SK-N-DZ (cell line): ENCODE measurements around the gene CRISPLD2.
"Not testable (repeated sequence)": the region's sequence is repeated elsewhere in the genome, so short reads cannot be mapped to it uniquely, and the experiment has no call there.

ENCODE experiments used
- DNase-seq: peaks from one replicate; pipeline ENCODE4 v3.0.0-alpha.2; 2015; ENCODE audit warnings: low spot score

The CRISPLD2 gene

DNA sequence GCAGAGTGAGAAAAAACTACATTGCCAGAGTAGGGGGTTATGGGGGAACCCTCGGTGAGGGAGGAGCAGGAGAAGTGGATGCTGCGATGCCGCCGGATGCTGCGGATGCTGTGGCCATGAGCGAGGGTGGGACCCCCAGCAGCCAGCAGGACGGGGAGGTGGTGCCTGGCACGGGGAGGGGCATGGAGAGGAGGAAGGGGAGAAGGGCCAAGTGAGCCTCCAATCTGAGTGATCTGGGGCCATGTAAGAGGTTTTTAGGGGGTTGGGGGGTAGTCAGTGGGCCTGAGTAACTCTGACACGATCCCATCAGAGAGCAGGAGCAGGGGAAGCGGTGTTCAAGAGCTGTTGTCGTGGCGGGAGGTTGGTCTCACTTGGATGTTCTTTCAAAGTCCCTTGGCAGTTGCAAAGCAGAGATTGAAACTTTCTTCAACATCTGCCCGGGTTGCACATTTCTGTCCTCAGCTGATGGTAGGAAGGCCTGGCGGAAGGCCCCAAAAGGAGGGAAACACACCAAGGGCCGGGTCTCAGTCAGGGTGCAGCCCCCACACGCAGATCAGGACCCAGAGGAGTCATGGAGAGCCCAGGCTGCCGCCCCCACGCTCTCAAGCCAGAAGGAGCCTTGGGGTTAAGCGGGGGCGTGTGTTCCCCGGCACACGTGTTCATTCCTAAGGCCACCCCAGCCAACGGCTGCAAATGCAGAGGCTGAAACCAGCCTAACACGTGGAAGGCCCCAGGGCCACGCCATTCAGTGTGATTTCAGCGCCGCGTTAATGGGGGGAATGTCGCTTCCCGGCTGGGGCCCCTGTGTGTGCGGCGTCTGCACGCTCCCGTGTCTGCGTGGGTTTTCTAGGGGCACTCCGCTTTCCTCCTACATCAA is 109.9 kb downstream of the CRISPLD2 start:
- DNase-seq: no peak

DNA sequence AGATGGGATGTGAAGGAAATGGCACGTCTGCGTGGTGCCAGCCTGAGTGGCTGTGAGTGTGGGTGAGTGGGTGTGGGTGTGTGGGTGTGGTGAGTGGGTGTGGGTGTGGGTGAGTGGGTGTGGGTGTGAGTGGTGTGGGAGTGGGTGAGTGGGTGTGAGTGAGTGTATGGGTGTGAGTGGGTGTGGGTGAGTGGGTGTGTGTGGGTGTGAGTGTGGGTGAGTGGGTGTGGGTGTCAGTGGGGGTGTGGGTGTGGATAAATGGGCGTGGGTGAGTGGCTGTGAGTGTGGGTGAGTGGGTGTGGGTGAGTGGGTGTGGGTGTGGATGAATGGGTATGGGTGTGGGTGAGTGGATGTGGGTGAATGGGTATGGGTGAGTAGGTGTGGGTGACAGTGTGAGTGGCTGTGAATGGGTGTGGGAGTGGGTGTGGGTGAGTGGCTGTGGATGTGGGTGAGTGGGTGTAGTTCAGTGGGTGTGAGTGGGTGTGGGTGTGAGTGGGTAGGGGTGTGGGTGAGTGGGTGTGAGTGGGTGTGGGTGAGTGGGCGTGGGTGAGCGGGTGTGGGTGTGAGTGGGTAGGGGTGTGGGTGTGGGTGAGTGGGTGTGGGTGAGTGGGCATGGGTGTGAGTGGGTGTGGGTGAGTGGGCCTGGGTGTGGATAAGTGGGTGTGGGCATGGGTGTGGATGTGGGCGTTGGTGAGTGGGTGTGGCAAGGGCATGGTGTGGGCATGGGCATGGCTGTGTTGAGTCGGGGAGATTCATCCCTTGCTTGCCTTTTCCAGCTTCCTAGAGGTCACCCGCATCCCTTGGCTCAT is 110.7 kb downstream of the CRISPLD2 start:
- DNase-seq: no peak

DNA sequence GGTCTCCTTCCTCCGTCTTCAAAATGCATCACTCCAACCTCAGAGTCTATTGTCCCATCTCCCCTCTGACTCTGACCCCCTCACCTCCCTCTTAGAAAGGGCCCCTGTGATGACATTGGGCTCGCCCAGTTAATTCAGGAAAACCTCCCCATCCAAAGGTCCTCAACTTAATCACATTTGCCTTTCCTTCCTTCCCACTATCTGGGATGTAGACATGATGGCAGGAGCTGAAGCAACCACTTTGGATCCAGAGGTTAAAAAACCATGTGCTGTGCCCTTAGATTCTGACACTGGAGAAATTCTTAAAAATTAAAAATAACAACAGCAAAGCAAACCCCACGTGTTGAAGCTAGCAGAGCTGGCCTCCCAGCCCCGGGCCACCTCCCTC is 111.3 kb downstream of the CRISPLD2 start:
- DNase-seq: no peak

DNA sequence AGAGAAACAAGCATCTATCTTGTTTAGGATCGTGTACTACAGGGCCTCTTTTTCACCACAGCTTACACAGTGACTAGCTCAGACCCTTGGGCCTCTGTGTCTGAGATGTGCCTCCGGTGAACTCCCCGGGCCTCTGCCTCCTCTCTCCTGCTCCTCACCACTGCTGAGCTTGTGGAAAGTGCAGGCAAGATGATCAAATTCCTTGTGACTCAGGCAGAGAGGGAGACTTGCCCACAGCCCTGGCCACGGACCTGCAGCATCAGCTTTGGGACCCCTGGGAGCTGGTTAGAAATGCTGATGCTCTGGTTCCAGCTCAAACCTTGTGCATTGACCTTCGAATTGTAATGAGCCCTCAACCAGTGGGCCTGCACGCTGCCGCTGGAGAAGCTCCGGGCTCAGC is 111.7 kb downstream of the CRISPLD2 start:
- no peak for DNase-seq

DNA sequence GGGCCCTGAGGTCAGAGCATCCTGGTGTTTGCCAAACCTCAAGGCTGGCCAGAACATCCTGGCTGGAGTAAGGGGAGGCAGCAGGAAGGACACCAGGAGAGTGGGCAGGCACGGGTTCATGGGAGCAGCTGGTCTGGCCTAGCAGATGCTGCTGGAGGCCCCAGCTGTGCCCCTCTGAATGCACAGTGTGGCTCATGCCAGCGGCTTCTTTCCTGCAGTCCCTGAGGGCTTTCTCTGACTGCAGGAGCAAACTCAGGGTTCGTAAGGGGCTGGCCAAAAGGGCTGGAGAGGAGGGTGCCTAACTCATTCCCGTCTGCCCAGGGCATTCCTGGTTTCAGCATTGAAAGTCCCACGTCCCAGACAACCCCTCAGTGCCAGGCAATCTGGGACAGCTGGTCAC is 112.9 kb downstream of the CRISPLD2 start:
- no peak for DNase-seq

DNA sequence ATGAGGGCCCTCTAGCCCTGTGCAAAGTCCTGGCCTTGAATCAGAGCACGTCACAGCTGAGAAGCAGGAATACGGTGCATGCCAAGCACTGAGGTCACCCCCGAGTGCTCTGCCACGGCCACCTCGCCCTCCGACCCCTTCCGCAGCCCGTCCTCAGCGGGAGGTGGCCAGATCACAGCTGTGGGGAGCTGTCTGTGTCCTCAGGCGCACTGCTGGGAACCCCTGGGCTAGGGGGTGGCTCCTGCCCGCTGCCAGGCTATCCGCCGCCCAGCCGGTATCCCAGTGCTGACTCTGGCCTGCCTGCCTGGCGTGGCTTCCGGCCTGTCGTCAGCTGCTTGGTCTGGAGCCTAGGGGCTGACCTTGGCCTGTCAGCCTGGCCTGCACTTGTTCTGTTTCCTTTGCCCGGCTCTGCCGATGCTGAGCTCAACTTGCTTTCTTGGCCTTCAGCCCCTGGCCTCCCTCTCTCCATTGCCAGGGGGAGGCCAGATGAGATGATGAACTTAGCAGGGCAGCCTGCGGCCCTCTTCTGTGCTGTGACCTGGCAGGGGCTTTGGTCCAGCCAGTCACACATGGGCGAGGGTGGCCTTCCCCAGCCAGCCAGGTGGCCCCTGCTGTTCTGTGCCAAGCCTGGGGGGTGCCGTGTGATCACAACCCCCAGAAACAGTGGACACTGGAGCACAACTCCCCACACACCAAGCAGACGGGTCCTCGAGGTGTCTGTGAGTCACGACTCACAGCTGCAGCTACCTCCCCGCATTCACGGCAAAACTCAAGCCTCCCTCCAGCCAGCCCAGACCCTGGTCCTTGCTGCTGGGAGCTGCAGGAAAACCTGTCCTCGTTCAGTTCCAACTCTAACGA is 114.2 kb downstream of the CRISPLD2 start:
- no peak for DNase-seq

DNA sequence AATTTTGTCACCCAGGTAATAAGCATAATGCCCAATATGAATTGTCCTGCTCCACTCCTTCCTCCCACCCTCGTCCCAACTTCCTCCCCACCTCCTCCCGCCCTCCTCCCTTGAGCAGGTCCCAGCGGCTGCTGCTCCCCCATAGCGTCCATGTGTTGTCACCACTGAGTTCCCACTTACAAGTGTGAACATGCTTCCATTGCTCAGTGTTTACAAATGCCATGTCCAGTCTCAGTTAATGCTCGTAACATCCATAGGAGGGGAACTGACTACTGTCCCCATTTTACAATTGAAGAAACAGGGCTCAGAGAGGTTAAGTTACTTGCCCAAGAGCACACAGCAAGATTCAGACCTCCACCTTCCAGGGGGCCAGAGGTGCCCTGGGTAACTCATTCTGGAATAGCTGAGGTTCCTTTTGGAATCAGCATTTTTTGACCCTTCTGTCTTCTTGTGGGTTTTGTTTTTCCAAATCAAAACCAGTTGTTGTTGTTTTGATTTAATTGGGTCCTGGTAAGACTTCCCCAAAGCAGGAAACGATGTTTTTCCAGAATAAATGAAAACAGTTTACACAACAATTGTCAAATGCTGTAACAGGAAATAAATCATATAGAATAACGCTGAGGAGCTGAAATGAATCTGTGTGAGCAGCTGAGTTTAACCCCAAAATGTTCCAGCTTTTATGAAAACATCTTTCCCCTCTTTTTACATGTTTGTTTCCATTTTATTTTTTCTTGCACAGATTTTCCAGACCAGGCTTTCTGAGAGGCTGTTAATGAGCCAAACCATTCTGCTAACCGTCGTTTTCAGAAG is 117.6 kb downstream of the CRISPLD2 start:
- no peak for DNase-seq

DNA sequence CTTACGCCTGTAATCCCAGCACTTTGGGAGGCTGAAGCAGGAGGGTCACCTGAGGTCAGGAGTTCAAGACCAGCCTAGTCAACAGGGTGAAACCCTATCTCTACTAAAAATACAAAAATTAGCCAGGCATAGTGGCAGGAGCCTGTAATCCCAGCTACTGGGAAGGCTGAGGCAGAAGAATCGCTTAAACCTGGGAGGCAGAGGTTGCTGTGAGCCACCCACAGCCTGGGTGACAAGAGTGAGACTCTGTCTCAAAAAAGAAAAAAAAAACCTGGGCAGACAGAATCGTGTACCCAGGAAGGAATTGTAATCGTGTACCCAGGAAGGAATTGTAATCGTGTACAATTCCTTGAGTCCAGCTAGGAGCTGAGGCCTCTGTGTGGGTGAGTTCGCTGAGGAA is 118.8 kb downstream of the CRISPLD2 start:
- DNase-seq: not testable (repeated sequence)

DNA sequence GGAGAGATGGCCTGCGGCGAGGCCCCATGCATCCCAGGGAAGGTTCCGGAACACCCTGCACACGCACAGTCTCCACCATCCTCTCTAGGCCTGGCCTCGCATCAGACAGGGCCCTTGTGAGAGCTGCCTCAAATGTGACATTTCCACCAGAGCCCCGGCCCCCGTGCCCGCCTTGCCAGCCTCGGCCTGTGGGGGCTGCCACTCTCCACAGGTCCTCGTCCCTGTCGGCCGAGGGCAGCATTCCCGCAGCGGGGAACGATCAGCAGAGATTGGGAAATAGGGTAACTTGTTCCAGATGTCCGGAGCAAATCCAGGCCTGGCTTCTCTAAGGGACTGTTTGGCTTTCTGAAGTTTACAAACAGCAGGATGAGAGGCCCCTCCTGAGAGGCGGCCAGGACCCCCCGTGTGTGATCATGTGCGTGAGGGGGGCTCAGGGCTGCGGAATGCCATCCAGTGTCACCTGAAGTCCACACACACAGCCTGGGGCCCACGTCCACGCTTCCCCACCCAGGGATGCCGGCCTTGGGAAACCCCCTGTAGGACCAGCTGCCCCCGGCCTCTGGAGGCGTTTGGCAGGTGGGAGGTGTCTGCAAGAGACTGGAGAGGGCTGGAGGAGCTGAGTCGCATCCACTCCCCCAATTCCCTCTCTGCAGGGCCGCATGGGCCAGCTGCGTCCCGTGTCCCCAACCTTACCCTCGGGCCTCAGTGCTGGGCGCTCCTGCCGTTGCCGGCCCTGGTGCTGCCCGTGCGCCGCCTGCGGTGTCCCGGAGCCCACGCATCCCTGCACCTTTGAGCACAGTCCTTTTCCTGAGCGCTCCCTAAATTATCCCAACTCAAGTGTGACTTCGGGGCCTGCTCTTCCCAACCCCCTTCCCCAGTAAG is 121.1 kb downstream of the CRISPLD2 start:
- no peak for DNase-seq

DNA sequence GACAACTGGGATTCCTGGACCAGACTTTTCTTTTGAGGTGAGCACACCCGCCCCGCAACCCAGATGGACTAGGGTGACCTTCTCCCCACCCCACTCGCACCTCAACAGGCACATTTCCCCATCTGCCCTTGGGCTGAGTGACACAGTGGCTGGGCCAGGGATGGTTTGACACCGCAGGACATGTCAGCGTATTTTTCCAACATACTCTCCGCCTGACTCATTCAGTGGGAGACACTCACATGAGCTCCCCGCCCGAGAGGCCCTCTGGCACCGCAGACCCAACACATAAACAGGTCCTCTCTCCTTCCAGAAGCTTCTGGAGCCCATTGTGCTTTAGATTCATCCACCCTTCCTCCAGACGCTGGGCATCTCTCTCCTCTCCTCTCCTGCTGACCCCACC is 122.1 kb downstream of the CRISPLD2 start:
- DNase-seq: no peak

DNA sequence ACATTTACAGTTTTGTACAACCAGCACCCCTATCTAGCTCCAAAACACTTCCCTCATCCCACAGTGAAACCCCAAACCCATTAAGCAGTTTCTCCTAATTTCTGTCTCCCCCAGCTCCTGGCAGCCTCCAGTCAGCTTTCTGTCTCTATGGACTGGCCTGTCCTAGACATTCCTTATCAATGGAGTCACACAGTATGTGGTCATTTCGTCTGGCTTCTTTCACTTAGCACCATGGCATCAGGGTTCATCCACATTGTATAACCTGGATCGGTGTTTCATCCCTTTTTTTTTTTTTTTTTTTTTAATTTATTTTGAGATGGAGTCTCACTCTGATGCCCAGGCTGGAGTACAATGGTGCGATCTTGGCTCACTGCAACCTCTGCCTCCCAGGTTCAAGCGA is 123.0 kb downstream of the CRISPLD2 start:
- DNase-seq: no peak

DNA sequence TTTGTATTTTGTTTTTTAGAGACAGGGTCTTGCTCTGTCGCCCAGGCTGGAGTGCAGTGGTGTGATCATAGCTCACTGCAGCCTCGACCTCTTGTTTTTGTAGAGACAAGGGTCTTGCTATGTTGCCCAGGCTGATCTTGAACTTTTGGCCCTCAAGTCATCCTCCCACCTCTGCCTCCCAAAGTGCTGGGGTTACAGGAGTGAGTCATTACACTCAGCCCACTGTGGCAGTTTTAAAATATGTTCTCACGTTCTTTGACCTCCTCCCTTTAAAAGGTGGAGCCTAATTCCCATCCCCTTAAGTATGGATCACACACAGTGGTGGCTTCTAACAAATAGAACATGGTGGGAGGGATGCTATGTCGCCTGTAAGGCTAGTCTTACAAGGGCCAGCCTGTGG is 123.8 kb downstream of the CRISPLD2 start:
- DNase-seq: no peak

DNA sequence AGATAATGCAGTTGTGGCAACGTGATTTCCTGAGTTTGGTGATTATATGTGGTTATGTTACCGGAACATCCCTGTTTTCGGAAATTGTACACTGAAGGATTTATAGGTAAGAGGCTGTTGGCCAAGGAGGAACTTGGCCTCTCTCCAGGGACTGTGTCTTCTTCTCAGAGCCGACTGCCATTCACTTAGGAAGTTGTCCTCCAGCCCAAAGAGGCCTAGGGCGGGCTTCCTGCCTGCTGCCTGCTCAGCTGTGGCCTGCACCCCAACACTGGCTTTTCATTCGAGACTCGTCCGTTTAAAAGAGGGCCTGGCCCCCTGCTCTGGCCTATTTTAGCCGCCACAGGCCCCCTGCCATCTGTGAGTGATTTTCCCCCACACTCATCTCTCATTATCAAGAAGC is 127.2 kb downstream of the CRISPLD2 start:
- no peak for DNase-seq

DNA sequence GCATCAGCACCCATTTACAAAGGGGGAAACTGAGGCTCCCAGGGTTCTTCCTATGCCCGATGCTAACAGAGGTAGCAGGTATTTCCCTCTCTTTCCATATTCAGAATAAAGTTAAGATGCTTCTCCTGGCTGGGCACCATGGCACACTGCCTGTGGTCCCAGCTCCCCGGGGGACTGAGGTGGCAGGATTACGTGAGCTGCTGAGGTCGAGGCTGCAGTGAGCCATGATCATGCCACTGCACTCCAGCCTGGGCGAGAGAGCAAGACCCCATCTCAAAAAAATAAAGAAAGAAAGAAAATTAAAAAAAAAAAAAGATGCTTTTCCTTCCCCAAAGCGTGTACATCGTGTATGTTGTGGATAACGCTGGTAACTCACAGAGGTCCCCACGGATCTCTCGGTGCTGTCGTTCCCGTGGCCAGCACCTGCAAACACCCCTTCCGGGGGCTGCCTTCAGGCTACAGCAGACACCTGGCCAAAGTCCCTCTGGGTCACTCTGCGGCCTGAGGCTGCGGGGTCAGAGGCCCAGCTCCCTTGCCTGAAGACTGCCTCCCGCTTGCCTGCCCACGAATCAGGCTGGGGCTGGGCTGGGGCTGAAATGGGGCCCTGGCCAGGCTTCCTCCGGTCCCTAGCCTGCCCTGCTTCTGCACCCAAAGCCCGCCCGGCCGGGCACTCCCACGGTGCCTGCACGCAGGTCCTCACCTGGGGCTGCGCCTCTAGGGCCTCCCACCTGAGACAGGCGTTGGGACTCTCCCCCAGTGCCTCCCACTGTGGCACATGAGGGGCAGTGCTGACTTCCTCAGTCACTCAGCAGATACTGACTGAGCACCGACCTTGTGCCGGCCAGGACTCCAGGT is 128.4 kb downstream of the CRISPLD2 start:
- no peak for DNase-seq

DNA sequence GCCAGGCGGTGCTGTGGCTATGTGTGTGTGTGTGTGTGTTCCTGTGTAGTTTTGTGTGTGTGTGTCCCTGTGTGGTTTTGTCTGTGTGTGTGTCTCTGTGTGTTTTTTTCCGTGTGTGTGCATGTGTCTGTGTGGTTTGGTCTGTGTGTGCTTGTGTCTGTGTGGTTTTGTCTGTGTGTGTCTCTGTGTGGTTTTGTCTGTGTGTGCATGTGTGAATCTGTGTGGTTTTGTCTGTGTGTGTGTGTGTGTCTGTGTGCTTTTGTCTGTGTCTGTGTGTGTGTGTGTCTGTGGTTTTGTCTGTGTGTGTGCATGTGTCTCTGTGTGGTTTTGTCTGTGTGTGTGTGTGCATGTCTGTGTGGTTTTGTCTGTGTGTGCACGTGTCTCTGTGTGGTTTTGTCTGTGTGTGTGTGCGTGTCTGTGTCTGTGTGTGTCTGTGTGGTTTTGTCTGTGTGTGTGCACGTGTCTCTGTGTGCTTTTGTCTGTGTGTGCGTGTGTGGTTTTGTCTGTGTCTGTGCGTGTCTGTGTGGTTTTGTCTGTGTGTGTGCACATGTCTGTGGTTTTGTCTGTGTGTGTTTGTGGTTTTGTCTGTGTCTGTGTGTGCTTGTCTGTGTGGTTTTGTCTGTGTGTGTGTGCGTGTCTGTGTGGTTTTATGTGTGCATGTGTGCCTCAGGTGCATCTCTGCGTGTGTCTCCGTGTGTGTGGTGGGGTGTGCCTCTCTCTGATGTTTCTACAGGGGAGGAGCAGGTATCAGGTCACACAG is 129.2 kb downstream of the CRISPLD2 start:
- DNase-seq: no peak

DNA sequence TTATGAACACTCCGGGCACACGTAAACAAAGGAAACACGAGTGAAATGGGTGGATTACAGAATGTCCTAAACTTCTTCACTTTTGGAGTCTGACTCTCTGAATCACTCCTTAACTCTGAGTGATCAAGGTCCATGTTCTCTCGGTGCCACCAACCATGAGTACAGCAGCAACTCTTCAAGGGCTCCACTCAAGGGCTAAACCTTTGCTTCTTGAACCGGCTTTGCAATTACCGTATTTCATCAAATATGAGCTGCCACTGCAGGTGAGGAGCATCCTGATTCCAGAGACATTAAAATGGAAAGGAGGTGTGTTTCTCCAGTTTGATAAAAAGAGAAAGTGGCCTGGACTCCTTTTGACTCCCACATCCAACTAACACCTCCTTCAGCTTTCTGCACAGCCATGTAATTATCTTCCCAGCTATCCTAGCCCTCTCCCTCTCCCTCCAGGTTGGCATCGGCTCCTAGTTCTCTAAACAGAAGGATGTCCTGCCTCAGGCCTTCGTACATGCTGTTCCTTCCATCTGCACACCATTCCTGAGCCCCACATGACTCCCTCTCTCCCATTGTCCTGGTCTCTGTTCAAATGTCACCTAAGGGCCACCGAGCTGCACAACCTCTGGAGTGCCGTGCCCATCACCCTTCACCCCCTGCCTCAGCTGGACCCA is 130.1 kb downstream of the CRISPLD2 start:
- no peak for DNase-seq

DNA sequence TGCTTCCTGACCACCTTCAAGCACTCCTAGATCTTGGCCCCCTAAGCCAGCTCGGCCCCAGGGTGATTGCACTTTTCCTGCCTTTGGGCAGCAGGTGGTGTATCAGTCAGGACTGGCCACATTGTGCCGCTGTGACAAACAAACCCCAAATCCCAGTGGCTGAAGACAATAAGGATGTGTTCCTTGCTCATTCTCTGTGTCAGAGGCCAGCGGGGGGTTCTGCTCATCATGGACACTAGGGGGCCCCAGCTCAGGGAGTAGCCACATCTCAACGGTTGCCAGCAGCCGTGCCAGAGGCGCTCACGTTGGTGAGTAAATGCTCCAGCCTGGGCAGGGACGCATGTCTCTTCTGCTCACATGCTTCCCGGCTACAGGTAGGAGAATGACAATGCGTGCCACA is 131.1 kb downstream of the CRISPLD2 start:
- DNase-seq: peak; percentile 57
